ENCODE results near the gene CCDC82.

CCDC82 gene

DNA sequence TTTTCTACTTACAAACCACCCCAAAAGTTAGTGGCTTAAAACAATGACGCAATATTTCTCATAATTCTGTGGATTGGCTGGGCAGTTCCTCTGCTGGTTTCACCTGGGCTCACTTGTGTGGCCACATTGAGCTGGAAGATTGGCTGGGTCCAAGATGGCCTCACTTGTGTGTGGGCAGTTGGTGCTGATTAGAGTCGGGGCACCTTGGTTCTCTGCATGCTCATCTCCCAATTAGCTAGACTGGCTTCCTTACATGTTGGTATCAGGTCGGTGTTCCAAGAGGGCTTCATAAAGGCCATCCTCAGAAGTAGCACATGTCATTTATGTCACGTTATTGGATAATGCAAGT lies 59.2 kb downstream of the CCDC82 start:
- Histone ChIP-seq H3K27me3 (replicated peaks; ENCODE audit: control insufficient read depth, insufficient read depth, low read length, poor library complexity, severe bottlenecking) (no peaks in the 10 kb centered on the region), H3K27ac (ENCODE audit: insufficient read depth, low read length, poor library complexity, severe bottlenecking) (no peak overlapping the region), H3K4me3 (ENCODE audit: insufficient read depth, low read depth, low read length, poor library complexity, severe bottlenecking) (no peak overlapping the region), H3K4me1 (ENCODE audit: control insufficient read depth, insufficient read depth, low read length, poor library complexity, severe bottlenecking) (peaks cover 4% of the 10 kb centered on the region), H3K36me3 (ENCODE audit: control insufficient read depth, insufficient read depth, low read length) (no peaks in the 10 kb centered on the region), H3K9me3 (ENCODE audit: control insufficient read depth, low read length) (no peaks in the 10 kb centered on the region)
- DNase-seq: no peak

DNA sequence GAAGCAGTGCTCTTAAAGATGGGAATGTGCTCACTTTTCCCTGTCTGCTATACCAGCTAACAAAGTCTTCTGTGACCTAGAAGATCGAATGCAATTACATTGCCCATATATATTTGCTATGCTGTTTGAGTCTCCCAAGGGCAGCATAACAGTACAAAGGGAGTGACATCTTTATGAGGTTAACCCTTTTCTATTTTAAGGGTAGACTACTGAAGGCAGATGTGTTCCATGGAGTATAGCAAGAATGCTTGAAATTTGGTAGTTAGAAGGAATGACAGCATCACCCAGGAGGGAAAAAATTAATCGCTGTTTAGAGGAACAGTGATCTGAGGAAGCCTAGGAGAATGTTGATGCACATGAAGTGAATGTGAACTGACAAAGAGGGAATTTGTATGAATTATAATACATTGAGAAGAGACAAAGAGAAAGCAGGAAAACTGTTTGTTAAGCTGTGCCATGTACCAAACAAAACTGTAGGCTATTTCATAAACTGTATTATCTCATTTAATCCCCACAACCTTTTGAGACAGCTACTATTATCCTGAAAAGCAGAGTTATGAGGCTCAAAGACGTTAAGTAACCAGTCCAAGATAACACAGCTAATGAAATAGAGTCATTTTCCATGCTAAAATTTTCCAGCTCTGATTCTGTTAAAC lies 59.7 kb downstream of the CCDC82 start:
- Histone ChIP-seq H3K4me3 (ENCODE audit: insufficient read depth, low read depth, low read length, poor library complexity, severe bottlenecking) (no peak overlapping the region), H3K27ac (ENCODE audit: insufficient read depth, low read length, poor library complexity, severe bottlenecking) (no peak overlapping the region), H3K4me1 (ENCODE audit: control insufficient read depth, insufficient read depth, low read length, poor library complexity, severe bottlenecking) (peaks cover 4% of the 10 kb centered on the region), H3K36me3 (ENCODE audit: control insufficient read depth, insufficient read depth, low read length) (no peaks in the 10 kb centered on the region), H3K9me3 (ENCODE audit: control insufficient read depth, low read length) (no peaks in the 10 kb centered on the region), H3K27me3 (replicated peaks; ENCODE audit: control insufficient read depth, insufficient read depth, low read length, poor library complexity, severe bottlenecking) (no peaks in the 10 kb centered on the region)
- no peak for DNase-seq

DNA sequence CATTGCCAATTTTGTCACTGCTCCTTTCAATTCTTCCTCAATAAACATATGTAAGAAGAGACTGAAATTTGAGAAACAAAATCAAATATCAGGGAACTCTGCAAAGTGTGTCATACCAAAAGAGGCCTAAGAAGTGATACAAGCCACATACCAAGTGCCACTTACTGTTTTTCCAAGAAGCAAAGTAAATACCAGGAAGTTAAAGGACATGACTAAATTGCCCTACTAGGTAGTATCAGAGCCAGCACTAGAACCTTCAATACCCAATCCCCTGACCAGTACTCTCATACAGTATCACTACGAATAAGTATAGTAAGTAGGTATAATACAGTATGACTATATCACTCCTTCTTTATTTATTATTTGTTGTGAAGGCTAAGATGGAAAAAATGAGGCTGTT lies 60.3 kb downstream of the CCDC82 start:
- Histone ChIP-seq H3K4me1 (ENCODE audit: control insufficient read depth, insufficient read depth, low read length, poor library complexity, severe bottlenecking) (peaks cover 4% of the 10 kb centered on the region), H3K36me3 (ENCODE audit: control insufficient read depth, insufficient read depth, low read length) (no peaks in the 10 kb centered on the region), H3K9me3 (ENCODE audit: control insufficient read depth, low read length) (no peaks in the 10 kb centered on the region), H3K27me3 (replicated peaks; ENCODE audit: control insufficient read depth, insufficient read depth, low read length, poor library complexity, severe bottlenecking) (no peaks in the 10 kb centered on the region), H3K27ac (ENCODE audit: insufficient read depth, low read length, poor library complexity, severe bottlenecking) (no peak overlapping the region), H3K4me3 (ENCODE audit: insufficient read depth, low read depth, low read length, poor library complexity, severe bottlenecking) (no peak overlapping the region)
- no peak for DNase-seq

DNA sequence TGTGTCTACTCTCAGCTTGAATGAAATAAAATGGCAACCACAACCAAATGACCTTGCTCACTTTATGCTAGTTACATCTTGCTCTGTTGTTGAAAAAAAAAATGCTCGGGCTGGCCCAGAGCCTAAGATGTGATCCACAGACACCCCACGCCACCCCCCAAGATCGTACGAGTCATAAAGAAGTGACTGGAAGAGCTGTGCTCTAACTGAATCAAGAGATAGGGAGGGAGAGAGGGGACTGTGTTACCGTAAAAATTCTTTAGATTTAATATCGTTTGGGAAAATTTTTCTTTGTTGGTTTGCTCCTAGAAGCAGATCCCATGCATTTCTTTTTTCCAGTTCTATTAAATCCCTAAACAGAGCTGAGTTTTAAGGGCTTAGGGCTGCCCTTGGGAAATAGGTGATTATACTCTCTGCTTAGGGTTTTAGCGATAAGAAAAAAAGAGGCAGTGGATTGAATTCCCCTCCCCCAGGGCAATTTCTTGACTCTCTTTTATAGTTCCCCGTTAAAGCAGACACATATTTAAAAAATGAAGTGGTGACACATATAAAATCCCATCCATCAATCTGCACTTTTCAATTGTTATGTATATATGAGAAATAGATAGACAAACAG lies 61.2 kb downstream of the CCDC82 start:
- Histone ChIP-seq H3K9me3 (ENCODE audit: control insufficient read depth, low read length) (no peaks in the 10 kb centered on the region), H3K4me1 (ENCODE audit: control insufficient read depth, insufficient read depth, low read length, poor library complexity, severe bottlenecking) (peaks cover 4% of the 10 kb centered on the region), H3K4me3 (ENCODE audit: insufficient read depth, low read depth, low read length, poor library complexity, severe bottlenecking) (no peak overlapping the region), H3K27ac (ENCODE audit: insufficient read depth, low read length, poor library complexity, severe bottlenecking) (no peak overlapping the region), H3K27me3 (replicated peaks; ENCODE audit: control insufficient read depth, insufficient read depth, low read length, poor library complexity, severe bottlenecking) (no peaks in the 10 kb centered on the region), H3K36me3 (ENCODE audit: control insufficient read depth, insufficient read depth, low read length) (peaks cover 4% of the 10 kb centered on the region)
- no peak for DNase-seq

GRCh38 chr11:96326959-96327358 lies 62.8 kb downstream of the CCDC82 start:
- Histone ChIP-seq H3K4me3 (ENCODE audit: insufficient read depth, low read depth, low read length, poor library complexity, severe bottlenecking) (no peak overlapping the region), H3K27me3 (replicated peaks; ENCODE audit: control insufficient read depth, insufficient read depth, low read length, poor library complexity, severe bottlenecking) (no peaks in the 10 kb centered on the region), H3K4me1 (ENCODE audit: control insufficient read depth, insufficient read depth, low read length, poor library complexity, severe bottlenecking) (no peaks in the 10 kb centered on the region), H3K9me3 (ENCODE audit: control insufficient read depth, low read length) (no peaks in the 10 kb centered on the region), H3K36me3 (ENCODE audit: control insufficient read depth, insufficient read depth, low read length) (peaks cover 4% of the 10 kb centered on the region), H3K27ac (ENCODE audit: insufficient read depth, low read length, poor library complexity, severe bottlenecking) (no peak overlapping the region)
- no peak for DNase-seq

- no peak overlapping the region for H3K4me3 ChIP-seq (ENCODE audit: insufficient read depth, low read depth, low read length, poor library complexity, severe bottlenecking)
- H3K9me3 ChIP-seq (ENCODE audit: control insufficient read depth, low read length): no peaks in the 10 kb centered on the region
- peaks cover 4% of the 10 kb centered on the region for H3K36me3 ChIP-seq (ENCODE audit: control insufficient read depth, insufficient read depth, low read length)
- no peak for DNase-seq
- H3K4me1 ChIP-seq (ENCODE audit: control insufficient read depth, insufficient read depth, low read length, poor library complexity, severe bottlenecking): no peaks in the 10 kb centered on the region
- H3K27me3 ChIP-seq (replicated peaks; ENCODE audit: control insufficient read depth, insufficient read depth, low read length, poor library complexity, severe bottlenecking): no peaks in the 10 kb centered on the region
- no peak overlapping the region for H3K27ac ChIP-seq (ENCODE audit: insufficient read depth, low read length, poor library complexity, severe bottlenecking)
These were observed 64.8 kb downstream of the CCDC82 start for GRCh38 chr11:96324912-96325311.

GRCh38 chr11:96323642-96323985 lies 66.1 kb downstream of the CCDC82 start:
- DNase-seq: no peak
- H3K27ac ChIP-seq (ENCODE audit: insufficient read depth, low read length, poor library complexity, severe bottlenecking): no peak overlapping the region
- H3K9me3 ChIP-seq (ENCODE audit: control insufficient read depth, low read length): no peaks in the 10 kb centered on the region

DNA sequence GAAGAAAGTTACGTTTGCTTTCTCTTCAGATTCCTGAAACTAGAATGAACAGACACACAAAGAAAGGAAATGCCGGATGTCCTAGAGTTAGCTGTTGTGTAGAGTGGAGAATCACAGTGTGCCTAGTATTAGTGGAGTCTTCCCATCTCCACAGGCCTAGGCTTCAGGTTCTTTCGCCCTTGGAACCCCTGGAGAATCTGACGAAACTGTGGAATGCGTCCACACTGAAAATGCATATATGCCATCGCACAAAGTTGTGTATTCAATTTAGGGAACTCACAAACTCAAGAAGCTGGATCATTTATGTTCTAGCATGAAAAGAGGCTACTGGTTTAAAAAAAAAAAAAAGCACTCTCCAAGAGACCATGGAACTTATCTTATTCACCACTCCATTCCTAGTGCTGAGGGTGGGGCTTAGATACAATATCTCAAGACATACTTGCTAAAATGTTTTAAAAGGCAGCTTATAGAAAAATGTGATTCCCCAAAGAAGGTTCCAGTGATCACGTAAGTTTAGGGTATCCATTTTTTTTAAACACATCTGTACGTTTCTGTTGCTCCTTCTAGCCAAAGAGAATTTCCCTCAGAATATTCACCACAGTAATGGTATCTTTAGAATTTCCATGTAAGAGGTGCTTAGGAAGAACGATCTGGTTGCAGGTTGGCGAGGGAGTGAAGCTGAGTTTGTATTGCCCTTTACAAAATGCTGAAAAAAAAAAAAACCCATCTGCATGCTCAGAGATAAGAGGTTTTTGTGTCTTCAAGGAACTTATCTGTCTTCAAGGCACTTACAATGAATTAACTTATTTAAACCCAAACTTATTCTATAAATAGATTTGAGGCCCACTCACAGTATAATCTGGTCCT lies 66.7 kb downstream of the CCDC82 start:
- Histone ChIP-seq H3K27me3 (replicated peaks; ENCODE audit: control insufficient read depth, insufficient read depth, low read length, poor library complexity, severe bottlenecking) (no peaks in the 10 kb centered on the region), H3K27ac (ENCODE audit: insufficient read depth, low read length, poor library complexity, severe bottlenecking) (no peak overlapping the region), H3K9me3 (ENCODE audit: control insufficient read depth, low read length) (no peaks in the 10 kb centered on the region), H3K4me1 (ENCODE audit: control insufficient read depth, insufficient read depth, low read length, poor library complexity, severe bottlenecking) (peaks cover 8% of the 10 kb centered on the region), H3K4me3 (ENCODE audit: insufficient read depth, low read depth, low read length, poor library complexity, severe bottlenecking) (no peak overlapping the region), H3K36me3 (ENCODE audit: control insufficient read depth, insufficient read depth, low read length) (peaks cover 4% of the 10 kb centered on the region)
- DNase-seq: no peak

More at GRCh38 chr11:96323642-96323985, 66.1 kb downstream of the CCDC82 start:
- H3K4me3 ChIP-seq (ENCODE audit: insufficient read depth, low read depth, low read length, poor library complexity, severe bottlenecking): no peak overlapping the region
- H3K36me3 ChIP-seq (ENCODE audit: control insufficient read depth, insufficient read depth, low read length): peaks cover 4% of the 10 kb centered on the region
- no peaks in the 10 kb centered on the region for H3K27me3 ChIP-seq (replicated peaks; ENCODE audit: control insufficient read depth, insufficient read depth, low read length, poor library complexity, severe bottlenecking)
- H3K4me1 ChIP-seq (ENCODE audit: control insufficient read depth, insufficient read depth, low read length, poor library complexity, severe bottlenecking): peaks cover 5% of the 10 kb centered on the region

GRCh38 chr11:96321091-96321490 lies 68.6 kb downstream of the CCDC82 start:
- H3K27me3 ChIP-seq (replicated peaks; ENCODE audit: control insufficient read depth, insufficient read depth, low read length, poor library complexity, severe bottlenecking): no peaks in the 10 kb centered on the region
- H3K36me3 ChIP-seq (ENCODE audit: control insufficient read depth, insufficient read depth, low read length): peaks cover 4% of the 10 kb centered on the region
- H3K4me1 ChIP-seq (ENCODE audit: control insufficient read depth, insufficient read depth, low read length, poor library complexity, severe bottlenecking): peaks cover 8% of the 10 kb centered on the region
- H3K9me3 ChIP-seq (ENCODE audit: control insufficient read depth, low read length): no peaks in the 10 kb centered on the region
- no peak overlapping the region for H3K4me3 ChIP-seq (ENCODE audit: insufficient read depth, low read depth, low read length, poor library complexity, severe bottlenecking)
- no peak for DNase-seq
- no peak overlapping the region for H3K27ac ChIP-seq (ENCODE audit: insufficient read depth, low read length, poor library complexity, severe bottlenecking)

All from effector memory CD4-positive, alpha-beta T cell (primary cell).